Prostate gland (tissue), 2 donors: ENCODE results near the gene USP47. TPM values are rescaled to one million over a fixed set of nuclear protein-coding genes. Genes with fewer than 3 reads are reported as not detected.

Experiments used
- DNase-seq: peaks from one replicate; pipeline ENCODE4 v3.0.0-alpha.2; 2019; ENCODE audit warnings: low spot score
- H3K27ac ChIP-seq, 2 donors: fragments of 200-600 bp; sonication (generic); 2 replicates each; pipeline ENCODE4 v1.5.1; 2017 to 2019
- H3K27me3 ChIP-seq: fragments of 200-600 bp; sonication (generic); replicated peaks from 2 replicates; pipeline ENCODE4 v1.5.1; 2019; ENCODE audit not compliant: insufficient read depth
- H3K36me3 ChIP-seq, 2 donors: fragments of 200-600 bp; sonication (generic); 1 replicate in 1 of 2; 2 replicates in 1 of 2; pipeline versions ENCODE4 v1.5.1 to v1.8.1; 2017 to 2019
- H3K4me1 ChIP-seq: fragments of 200-600 bp; sonication (generic); replicated peaks from 2 replicates; pipeline ENCODE4 v1.5.1; 2019
- H3K4me3 ChIP-seq, 2 donors: fragments of 200-600 bp; sonication (generic); 2 replicates each; pipeline ENCODE4 v1.5.1; 2017 to 2019
- H3K9me3 ChIP-seq: fragments of 200-600 bp; sonication (generic); 2 replicates; pipeline ENCODE4 v1.5.1; 2017
- POLR2A ChIP-seq: fragments of 450-650 bp; IDR thresholded peaks from one replicate; pipeline ENCODE4 v1.6.1; 2016; ENCODE audit warnings: antibody characterized with exemption, mild to moderate bottlenecking
- POLR2AphosphoS5 ChIP-seq: sonication (generic); formaldehyde crosslinking; IDR thresholded peaks from one replicate; pipeline ENCODE4 v1.6.1; 2017; ENCODE audit warnings: antibody characterized with exemption
- WGBS: methylation state at CpG from one replicate; pipeline ENCODE4 v1.1.5; 2018; 5-methylcytosine and 5-hydroxymethylcytosine counted together
- intact Hi-C: fragments of 100-400 bp; cut with DNase I; formaldehyde crosslinking; loops from one replicate; pipeline ENCODE4 v1.14.2; 2022
- total RNA-seq, 2 donors: library from RNA; depleted of rRNA; stranded (reverse); fragments of >200 nt; gene quantifications; one replicate each; pipeline ENCODE4 v1.1.0, GENCODE V29; 2016
- TF ChIP-seq, protein P1 (sequence below), 4 experiments: fragments of 200-600 bp in 2 of 4; fragments of 450-650 bp in 2 of 4; sonication (generic) in 2 of 4; IDR thresholded peaks; 1 replicate in 3 of 4; 2 replicates in 1 of 4; pipeline ENCODE4 v1.5.1; 2016 to 2019; ENCODE audit warnings: antibody characterized with exemption in 4 of 4, mild to moderate bottlenecking in 2 of 4, moderate library complexity in 2 of 4

USP47 gene, protein sequence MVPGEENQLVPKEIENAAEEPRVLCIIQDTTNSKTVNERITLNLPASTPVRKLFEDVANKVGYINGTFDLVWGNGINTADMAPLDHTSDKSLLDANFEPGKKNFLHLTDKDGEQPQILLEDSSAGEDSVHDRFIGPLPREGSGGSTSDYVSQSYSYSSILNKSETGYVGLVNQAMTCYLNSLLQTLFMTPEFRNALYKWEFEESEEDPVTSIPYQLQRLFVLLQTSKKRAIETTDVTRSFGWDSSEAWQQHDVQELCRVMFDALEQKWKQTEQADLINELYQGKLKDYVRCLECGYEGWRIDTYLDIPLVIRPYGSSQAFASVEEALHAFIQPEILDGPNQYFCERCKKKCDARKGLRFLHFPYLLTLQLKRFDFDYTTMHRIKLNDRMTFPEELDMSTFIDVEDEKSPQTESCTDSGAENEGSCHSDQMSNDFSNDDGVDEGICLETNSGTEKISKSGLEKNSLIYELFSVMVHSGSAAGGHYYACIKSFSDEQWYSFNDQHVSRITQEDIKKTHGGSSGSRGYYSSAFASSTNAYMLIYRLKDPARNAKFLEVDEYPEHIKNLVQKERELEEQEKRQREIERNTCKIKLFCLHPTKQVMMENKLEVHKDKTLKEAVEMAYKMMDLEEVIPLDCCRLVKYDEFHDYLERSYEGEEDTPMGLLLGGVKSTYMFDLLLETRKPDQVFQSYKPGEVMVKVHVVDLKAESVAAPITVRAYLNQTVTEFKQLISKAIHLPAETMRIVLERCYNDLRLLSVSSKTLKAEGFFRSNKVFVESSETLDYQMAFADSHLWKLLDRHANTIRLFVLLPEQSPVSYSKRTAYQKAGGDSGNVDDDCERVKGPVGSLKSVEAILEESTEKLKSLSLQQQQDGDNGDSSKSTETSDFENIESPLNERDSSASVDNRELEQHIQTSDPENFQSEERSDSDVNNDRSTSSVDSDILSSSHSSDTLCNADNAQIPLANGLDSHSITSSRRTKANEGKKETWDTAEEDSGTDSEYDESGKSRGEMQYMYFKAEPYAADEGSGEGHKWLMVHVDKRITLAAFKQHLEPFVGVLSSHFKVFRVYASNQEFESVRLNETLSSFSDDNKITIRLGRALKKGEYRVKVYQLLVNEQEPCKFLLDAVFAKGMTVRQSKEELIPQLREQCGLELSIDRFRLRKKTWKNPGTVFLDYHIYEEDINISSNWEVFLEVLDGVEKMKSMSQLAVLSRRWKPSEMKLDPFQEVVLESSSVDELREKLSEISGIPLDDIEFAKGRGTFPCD (N-terminal part only)
- 10 to 100 TPM; 58.4 to 76.6 TPM for total RNA-seq

DNA sequence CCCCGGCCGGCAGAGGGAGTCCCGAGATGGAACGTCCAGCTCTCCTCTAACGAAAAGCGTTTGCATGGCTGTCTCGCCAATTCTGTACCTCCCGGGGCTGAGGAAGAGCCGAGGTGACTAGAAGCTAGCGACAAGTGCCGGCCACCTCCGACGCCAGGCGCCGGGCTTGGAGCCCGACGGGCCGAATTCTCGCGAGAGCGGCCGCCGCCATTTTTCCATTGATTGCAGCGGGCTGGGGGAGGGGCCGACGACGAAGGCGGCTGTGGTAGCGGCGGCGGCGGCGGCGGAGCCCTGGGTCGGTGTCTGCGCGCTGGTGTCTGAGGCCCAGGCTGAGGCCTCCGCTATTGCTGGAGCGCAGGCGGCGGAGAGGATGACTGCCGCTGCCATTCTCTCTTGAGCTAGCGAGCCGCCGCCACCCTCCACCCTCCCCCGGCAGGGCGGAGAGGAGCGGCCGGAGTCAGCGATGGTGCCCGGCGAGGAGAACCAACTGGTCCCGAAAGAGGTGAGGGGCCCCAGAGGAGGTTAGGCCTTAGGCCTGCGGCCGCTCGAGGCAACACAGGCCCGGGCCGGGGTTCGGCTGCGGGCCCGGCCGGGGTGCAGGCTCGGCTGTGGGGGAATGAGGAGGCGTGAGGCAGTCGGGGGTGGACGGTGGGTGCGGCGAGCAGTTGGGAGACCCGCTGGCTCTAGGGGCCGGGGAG lies at the start of gene USP47:
Gene USP47 (plus strand): TSS at position 250 of the 698 bp plus-strand sequence. CDS start 214 bp downstream, at position 464.
- under 1% methylated on average over 67 of the region's 70 CpGs for WGBS
- peaks cover 13% of the 10 kb centered on the region for H3K4me1 ChIP-seq
- H3K4me3 ChIP-seq, result peak within 1 kb of the TSS; percentile 77 to 79
- peak within 1 kb of the TSS; percentile 98 to 99 for H3K27ac ChIP-seq
- H3K27me3 ChIP-seq, result no peaks in the 10 kb centered on the region
- peak; percentile 87 for DNase-seq
- intact Hi-C loops, result no loop called here
- H3K9me3 ChIP-seq, result no peaks in the 10 kb centered on the region
- TF ChIP-seq POLR2AphosphoS5 (peak; percentile 69), POLR2A (peak; percentile 70)
- TF ChIP-seq, protein P1, sequence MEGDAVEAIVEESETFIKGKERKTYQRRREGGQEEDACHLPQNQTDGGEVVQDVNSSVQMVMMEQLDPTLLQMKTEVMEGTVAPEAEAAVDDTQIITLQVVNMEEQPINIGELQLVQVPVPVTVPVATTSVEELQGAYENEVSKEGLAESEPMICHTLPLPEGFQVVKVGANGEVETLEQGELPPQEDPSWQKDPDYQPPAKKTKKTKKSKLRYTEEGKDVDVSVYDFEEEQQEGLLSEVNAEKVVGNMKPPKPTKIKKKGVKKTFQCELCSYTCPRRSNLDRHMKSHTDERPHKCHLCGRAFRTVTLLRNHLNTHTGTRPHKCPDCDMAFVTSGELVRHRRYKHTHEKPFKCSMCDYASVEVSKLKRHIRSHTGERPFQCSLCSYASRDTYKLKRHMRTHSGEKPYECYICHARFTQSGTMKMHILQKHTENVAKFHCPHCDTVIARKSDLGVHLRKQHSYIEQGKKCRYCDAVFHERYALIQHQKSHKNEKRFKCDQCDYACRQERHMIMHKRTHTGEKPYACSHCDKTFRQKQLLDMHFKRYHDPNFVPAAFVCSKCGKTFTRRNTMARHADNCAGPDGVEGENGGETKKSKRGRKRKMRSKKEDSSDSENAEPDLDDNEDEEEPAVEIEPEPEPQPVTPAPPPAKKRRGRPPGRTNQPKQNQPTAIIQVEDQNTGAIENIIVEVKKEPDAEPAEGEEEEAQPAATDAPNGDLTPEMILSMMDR (IDR thresholded peaks at IDR 0.05), result peak; percentile 17 to 83 (median 74)
- no peaks in the 10 kb centered on the region for H3K36me3 ChIP-seq

DNA sequence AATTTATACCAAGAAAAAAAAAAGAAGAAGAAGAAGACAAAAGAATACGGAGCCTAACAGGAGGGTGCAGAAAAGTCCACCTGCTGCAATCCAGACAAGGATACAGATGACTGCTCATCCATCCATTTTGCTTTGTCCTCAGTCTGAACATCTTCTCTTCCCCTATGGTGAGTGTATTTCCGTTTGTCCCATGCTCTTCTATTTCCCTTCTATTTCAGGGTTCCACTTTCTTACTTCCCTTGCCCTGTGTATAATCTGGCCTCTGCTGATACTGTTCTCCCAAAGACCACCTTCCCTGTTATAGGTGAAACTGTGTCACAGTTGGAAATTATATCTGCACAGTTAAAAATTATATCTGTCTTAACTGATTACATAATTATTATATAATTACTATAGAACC lies 48.7 kb upstream of the USP47 start:
- Histone ChIP-seq H3K27me3 (no peaks in the 10 kb centered on the region), H3K27ac (no peak overlapping the region), H3K36me3 (no peaks in the 10 kb centered on the region), H3K9me3 (no peaks in the 10 kb centered on the region), H3K4me1 (no peaks in the 10 kb centered on the region), H3K4me3 (no peak overlapping the region)
- intact Hi-C loops, result no loop called here
- whole genome bisulfite sequencing, result 62% methylated on average over 2 of the region's 2 CpGs
- no peak for TF ChIP-seq POLR2A
- TF ChIP-seq, protein P1 (IDR thresholded peaks at IDR 0.05), result no peak
- DNase-seq, result no peak

DNA sequence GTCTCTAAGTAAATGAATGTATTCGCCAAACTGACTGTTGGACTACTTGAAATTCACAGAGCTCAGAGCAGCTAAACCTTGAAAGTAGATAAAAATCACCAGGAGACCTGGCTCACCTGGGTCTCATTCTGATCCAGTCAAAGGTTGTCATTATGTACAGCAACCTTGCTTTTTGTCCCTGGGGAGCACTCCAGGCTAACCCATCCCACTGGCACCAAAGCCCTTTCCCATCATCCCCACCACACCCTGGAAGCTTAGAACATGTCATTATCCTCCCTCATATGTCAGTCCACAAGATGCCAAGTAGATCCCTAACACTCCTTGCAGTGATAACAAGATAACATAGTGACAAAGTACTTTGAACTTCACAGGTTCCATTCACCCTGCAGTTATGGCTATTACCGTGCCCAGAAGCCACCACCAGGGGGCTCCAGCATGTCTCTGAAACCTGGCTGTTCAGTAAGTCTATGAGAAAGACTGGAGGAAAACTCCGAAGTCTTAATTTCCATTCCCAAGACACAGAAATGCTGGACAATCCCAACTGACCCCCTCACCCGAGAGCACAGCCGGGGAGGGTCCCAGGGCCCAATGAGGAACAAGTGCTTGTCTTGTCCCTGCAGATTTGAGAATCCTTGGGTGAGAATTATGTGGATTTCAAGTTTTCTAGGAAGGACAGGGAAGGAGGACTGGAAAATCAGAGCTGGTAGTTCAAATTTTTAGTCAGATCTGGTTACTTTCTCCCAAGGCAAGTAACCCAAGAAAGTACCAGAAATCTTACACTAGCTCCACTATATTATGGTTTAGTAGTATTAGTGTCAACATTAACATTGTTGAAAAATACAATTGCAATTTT lies 43.0 kb upstream of the USP47 start:
- no peaks in the 10 kb centered on the region for H3K27me3 ChIP-seq
- peak; percentile 62 for DNase-seq
- H3K9me3 ChIP-seq, result no peaks in the 10 kb centered on the region
- H3K4me1 ChIP-seq, result no peaks in the 10 kb centered on the region
- H3K27ac ChIP-seq, result no peak overlapping the region
- H3K36me3 ChIP-seq, result no peaks in the 10 kb centered on the region
- 52% methylated on average over 5 of the region's 5 CpGs for WGBS
- peak; percentile 20 for TF ChIP-seq POLR2AphosphoS5
- TF ChIP-seq POLR2A, result no peak
- TF ChIP-seq, protein P1 (IDR thresholded peaks at IDR 0.05), result peak; percentile 65 to 87 (median 76)
- no peak overlapping the region for H3K4me3 ChIP-seq
- intact Hi-C loops, result loop anchor here (2.0 to 5.0 kb wide), 2 partner anchors 246 to 483 kb away; no protein-coding TSS in a partner anchor

DNA sequence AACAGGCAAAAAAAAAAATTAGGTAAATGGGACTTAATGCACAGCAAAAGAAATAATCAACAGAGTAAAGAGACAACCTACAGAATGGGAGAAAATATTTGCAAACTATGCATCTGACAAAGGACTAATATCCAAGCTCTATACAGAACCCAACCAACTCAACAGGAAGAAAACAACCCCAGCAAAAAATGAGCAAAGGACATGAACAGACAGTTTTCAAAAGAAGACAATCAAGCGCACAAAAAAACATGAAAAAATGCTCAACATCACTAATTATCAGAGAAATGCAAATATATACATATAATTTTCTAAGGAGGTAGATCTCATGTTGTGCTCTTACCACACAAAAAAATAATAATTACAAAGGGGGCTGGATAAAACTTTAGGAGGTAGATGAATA lies 36.5 kb upstream of the USP47 start:
- Histone ChIP-seq H3K4me3 (no peak overlapping the region), H3K9me3 (no peaks in the 10 kb centered on the region), H3K27ac (no peak overlapping the region), H3K27me3 (no peaks in the 10 kb centered on the region), H3K4me1 (no peaks in the 10 kb centered on the region), H3K36me3 (no peaks in the 10 kb centered on the region)
- intact Hi-C loops, result loop anchor here (5.0 kb wide), 1 partner anchor 42 kb away; no protein-coding TSS in a partner anchor
- 100% methylated on average over 1 of the region's 1 CpG for WGBS
- no peak for TF ChIP-seq POLR2A
- no peak for TF ChIP-seq POLR2AphosphoS5
- TF ChIP-seq, protein P1 (IDR thresholded peaks at IDR 0.05), result no peak
- no peak for DNase-seq
